ENCODE measurements around the gene C6orf89. TPM values are rescaled to one million over a fixed set of nuclear protein-coding genes. Genes with fewer than 3 reads are reported as not detected.
"Not testable (repeated sequence)": the region's sequence is repeated elsewhere in the genome, so short reads cannot be mapped to it uniquely, and the experiment has no call there.

Gene C6orf89
- total and polyA plus RNA-seq, 4 donors = 22.9 to 59.5 (median 39.4) TPM

GRCh38 chr6:36938536-36938935 is 52.8 kb downstream of the C6orf89 start:
- DNase-seq (no peak), ATAC-seq (ENCODE audit: insufficient read depth, low FRiP score) (no peak)
- Histone ChIP-seq H3K9ac (ENCODE audit: insufficient read depth in 1 of 2, low read length in 2 of 2) (no peak overlapping the region), H3K4me3 (no peak overlapping the region), H3K27ac (ENCODE audit: low read depth in 1 of 2, low read length in 1 of 2) (no peak overlapping the region), H3K9me3 (ENCODE audit: control insufficient read depth in 4 of 4, insufficient read depth in 3 of 4, low read length in 3 of 4) (no peaks in the 10 kb centered on the region), H3K27me3 (ENCODE audit: control insufficient read depth in 3 of 3, insufficient read depth in 3 of 3, low read length in 2 of 3) (no peaks in the 10 kb centered on the region), H3K4me1 (ENCODE audit: control insufficient read depth in 5 of 5, insufficient read depth in 5 of 5, low read length in 5 of 5) (no peaks in the 10 kb centered on the region), H3K36me3 (ENCODE audit: control insufficient read depth in 4 of 4, insufficient read depth in 4 of 4, low read length in 4 of 4) (no peaks in the 10 kb centered on the region)
- TF ChIP-seq CTCF (IDR thresholded peaks at IDR 0.05; ENCODE audit: control extremely low read depth, extremely low read depth) = no peak
- WGBS, 2 donors = 92 to 94% methylated on average over 4 of the region's 4 CpGs

GRCh38 chr6:36939005-36939404 is 53.3 kb downstream of the C6orf89 start:
- not testable (repeated sequence) for H3K4me1 ChIP-seq (ENCODE audit: control insufficient read depth in 5 of 5, insufficient read depth in 5 of 5, low read length in 5 of 5); ATAC-seq (ENCODE audit: insufficient read depth, low FRiP score); H3K9me3 ChIP-seq (ENCODE audit: control insufficient read depth in 4 of 4, insufficient read depth in 3 of 4, low read length in 3 of 4); H3K36me3 ChIP-seq (ENCODE audit: control insufficient read depth in 4 of 4, insufficient read depth in 4 of 4, low read length in 4 of 4); H3K27ac ChIP-seq (ENCODE audit: low read depth in 1 of 2, low read length in 1 of 2); DNase-seq; H3K9ac ChIP-seq (ENCODE audit: insufficient read depth in 1 of 2, low read length in 2 of 2); H3K4me3 ChIP-seq; H3K27me3 ChIP-seq (ENCODE audit: control insufficient read depth in 3 of 3, insufficient read depth in 3 of 3, low read length in 2 of 3)
- 91 to 93% methylated on average over 5 of the region's 5 CpGs for WGBS, 2 donors

- Histone ChIP-seq H3K36me3 (ENCODE audit: control insufficient read depth in 4 of 4, insufficient read depth in 4 of 4, low read length in 4 of 4) (no peaks in the 10 kb centered on the region), H3K4me3 (no peak overlapping the region), H3K27ac (ENCODE audit: low read depth in 1 of 2, low read length in 1 of 2) (no peak overlapping the region), H3K9ac (ENCODE audit: insufficient read depth in 1 of 2, low read length in 2 of 2) (no peak overlapping the region), H3K9me3 (ENCODE audit: control insufficient read depth in 4 of 4, insufficient read depth in 3 of 4, low read length in 3 of 4) (no peaks in the 10 kb centered on the region), H3K4me1 (ENCODE audit: control insufficient read depth in 5 of 5, insufficient read depth in 5 of 5, low read length in 5 of 5) (no peaks in the 10 kb centered on the region), H3K27me3 (ENCODE audit: control insufficient read depth in 3 of 3, insufficient read depth in 3 of 3, low read length in 2 of 3) (no peaks in the 10 kb centered on the region)
- TF ChIP-seq CTCF (IDR thresholded peaks at IDR 0.05; ENCODE audit: control extremely low read depth, extremely low read depth) = no peak
- 90 to 94% methylated on average over 10 of the region's 10 CpGs for WGBS, 2 donors
- ATAC-seq (ENCODE audit: insufficient read depth, low FRiP score) (no peak), DNase-seq (no peak)
These were observed 54.3 kb downstream of the C6orf89 start for GRCh38 chr6:36940027-36940426.

- H3K4me1 ChIP-seq (ENCODE audit: control insufficient read depth in 5 of 5, insufficient read depth in 5 of 5, low read length in 5 of 5); H3K4me3 ChIP-seq; H3K9me3 ChIP-seq (ENCODE audit: control insufficient read depth in 4 of 4, insufficient read depth in 3 of 4, low read length in 3 of 4); H3K9ac ChIP-seq (ENCODE audit: insufficient read depth in 1 of 2, low read length in 2 of 2); H3K36me3 ChIP-seq (ENCODE audit: control insufficient read depth in 4 of 4, insufficient read depth in 4 of 4, low read length in 4 of 4); H3K27me3 ChIP-seq (ENCODE audit: control insufficient read depth in 3 of 3, insufficient read depth in 3 of 3, low read length in 2 of 3); DNase-seq; H3K27ac ChIP-seq (ENCODE audit: low read depth in 1 of 2, low read length in 1 of 2); ATAC-seq (ENCODE audit: insufficient read depth, low FRiP score): not testable (repeated sequence)
- 95 to 98% methylated on average over 13 to 40 of the region's 40 CpGs for WGBS, 2 donors
These were observed 55.8 kb downstream of the C6orf89 start for GRCh38 chr6:36941561-36941960.

- not testable (repeated sequence) for DNase-seq; ATAC-seq (ENCODE audit: insufficient read depth, low FRiP score)
These were observed 56.6 kb downstream of the C6orf89 start for GRCh38 chr6:36942329-36942728.

More at GRCh38 chr6:36942329-36942728, 56.6 kb downstream of the C6orf89 start:
- not testable (repeated sequence) for H3K9ac ChIP-seq (ENCODE audit: insufficient read depth in 1 of 2, low read length in 2 of 2); H3K27me3 ChIP-seq (ENCODE audit: control insufficient read depth in 3 of 3, insufficient read depth in 3 of 3, low read length in 2 of 3); H3K27ac ChIP-seq (ENCODE audit: low read depth in 1 of 2, low read length in 1 of 2); H3K36me3 ChIP-seq (ENCODE audit: control insufficient read depth in 4 of 4, insufficient read depth in 4 of 4, low read length in 4 of 4); H3K9me3 ChIP-seq (ENCODE audit: control insufficient read depth in 4 of 4, insufficient read depth in 3 of 4, low read length in 3 of 4); H3K4me3 ChIP-seq; H3K4me1 ChIP-seq (ENCODE audit: control insufficient read depth in 5 of 5, insufficient read depth in 5 of 5, low read length in 5 of 5)
- 78% methylated on average over 1 of the region's 2 CpGs; no CpG with 5 or more reads in 1 of the 2 donors for WGBS, 2 donors
